Breast epithelium (tissue), 4 donors: ENCODE data around the gene MICAL2. TPM values are rescaled to one million over a fixed set of nuclear protein-coding genes. Genes with fewer than 3 reads are reported as not detected.

Experiments used
- DNase-seq, 2 donors: peaks; one replicate each; pipeline ENCODE4 v3.0.0-alpha.2; 2019; ENCODE audit warnings: low spot score in 2 of 2
- H3K27ac ChIP-seq, 2 donors: fragments of 200-600 bp; sonication (generic) in 1 of 2; one replicate each; pipeline ENCODE4 v1.5.1; 2016 to 2019; ENCODE audit warnings: mild to moderate bottlenecking in 1 of 2
- H3K27me3 ChIP-seq, 2 donors: fragments of 200-600 bp; sonication (generic) in 1 of 2; one replicate each; pipeline versions ENCODE4 v1.5.1 to v1.6.0; 2017 to 2019; ENCODE audit warnings: control low read depth in 1 of 2, mild to moderate bottlenecking in 1 of 2
- H3K36me3 ChIP-seq: fragments of 200-600 bp; one replicate; pipeline ENCODE4 v1.5.1; 2019
- H3K4me1 ChIP-seq, 2 donors: fragments of 200-600 bp; sonication (generic); one replicate each; pipeline ENCODE4 v1.5.1; 2016 to 2019; ENCODE audit warnings: control low read depth in 1 of 2
- H3K4me3 ChIP-seq, 3 donors: fragments of 200-600 bp; sonication (generic); 1 replicate in 2 of 3; 2 replicates in 1 of 3; pipeline ENCODE4 v1.5.1; 2016 to 2019; ENCODE audit warnings: mild to moderate bottlenecking in 3 of 3, moderate library complexity in 2 of 3
- H3K9me3 ChIP-seq, 2 donors: fragments of 200-600 bp; sonication (generic) in 1 of 2; one replicate each; pipeline ENCODE4 v1.5.1; 2016 to 2019; ENCODE audit warnings: control low read depth in 1 of 2
- CTCF ChIP-seq, 3 donors: fragments of 450-650 bp; IDR thresholded peaks; one replicate each; pipeline ENCODE4 v1.5.1; 2016 to 2017; ENCODE audit warnings: antibody characterized with exemption in 3 of 3, mild to moderate bottlenecking in 3 of 3, moderate library complexity in 3 of 3
- POLR2A ChIP-seq: fragments of 450-650 bp; IDR thresholded peaks from one replicate; pipeline ENCODE4 v1.6.1; 2016; ENCODE audit warnings: antibody characterized with exemption, mild to moderate bottlenecking, moderate library complexity
- POLR2AphosphoS5 ChIP-seq, 3 donors: sonication (generic); formaldehyde crosslinking; IDR thresholded peaks; one replicate each; pipeline ENCODE4 v1.6.1; 2017; ENCODE audit warnings: antibody characterized with exemption in 3 of 3
- intact Hi-C: fragments of 100-400 bp; cut with DNase I; formaldehyde crosslinking; loops from one replicate; pipeline ENCODE4 v1.15.1; 2023; ENCODE audit warnings: low total_unique reads
- total RNA-seq, 3 donors: library from RNA; depleted of rRNA; stranded (reverse); fragments of >200 nt; gene quantifications; one replicate each; pipeline ENCODE4 v1.1.0, GENCODE V29; 2016

Gene MICAL2
- total RNA-seq, 3 donors from 2014 or later, result 30.9 to 52.4 (median 38.6) TPM

GRCh38 chr11:12185914-12186313 lies 75.5 kb downstream of the MICAL2 start:
- Histone ChIP-seq H3K4me3 (no peak overlapping the region), H3K9me3 (no peaks in the 10 kb centered on the region), H3K4me1 (peaks cover 0 to 5% of the 10 kb centered on the region in 2 donors), H3K36me3 (no peaks in the 10 kb centered on the region), H3K27me3 (no peaks in the 10 kb centered on the region), H3K27ac (peak overlapping the region; percentile 2 to 67)
- DNase-seq, result no peak
- intact Hi-C loops, result no loop called here
- no peak for TF ChIP-seq POLR2A
- no peak for TF ChIP-seq POLR2AphosphoS5 (IDR thresholded peaks at IDR 0.05)

- H3K27ac ChIP-seq, result peak overlapping the region; percentile 39 to 67
- intact Hi-C loops, result no loop called here
- TF ChIP-seq CTCF (IDR thresholded peaks at IDR 0.05) (no peak), POLR2AphosphoS5 (IDR thresholded peaks at IDR 0.05) (no peak), POLR2A (no peak)
Observed at GRCh38 chr11:12186701-12187100, 76.3 kb downstream of the MICAL2 start.

GRCh38 chr11:12187399-12187798 lies 77.0 kb downstream of the MICAL2 start:
- H3K27me3 ChIP-seq, result no peaks in the 10 kb centered on the region
- H3K27ac ChIP-seq, result peak overlapping the region; percentile 39 to 67
- TF ChIP-seq CTCF (IDR thresholded peaks at IDR 0.05) (no peak), POLR2A (no peak), POLR2AphosphoS5 (IDR thresholded peaks at IDR 0.05) (no peak)
- no peaks in the 10 kb centered on the region for H3K9me3 ChIP-seq
- DNase-seq, result no peak
- H3K4me1 ChIP-seq, result peaks cover 0 to 5% of the 10 kb centered on the region in 2 donors
- intact Hi-C loops, result no loop called here
- no peaks in the 10 kb centered on the region for H3K36me3 ChIP-seq
- H3K4me3 ChIP-seq, result no peak overlapping the region

More at GRCh38 chr11:12186701-12187100, 76.3 kb downstream of the MICAL2 start:
- Histone ChIP-seq H3K4me1 (peaks cover 0 to 5% of the 10 kb centered on the region in 2 donors), H3K9me3 (no peaks in the 10 kb centered on the region), H3K27me3 (no peaks in the 10 kb centered on the region), H3K4me3 (no peak overlapping the region), H3K36me3 (no peaks in the 10 kb centered on the region)
- no peak for DNase-seq

- H3K27me3 ChIP-seq, result no peaks in the 10 kb centered on the region
- H3K4me1 ChIP-seq, result no peaks in the 10 kb centered on the region
- TF ChIP-seq POLR2A (no peak), POLR2AphosphoS5 (IDR thresholded peaks at IDR 0.05) (no peak), CTCF (IDR thresholded peaks at IDR 0.05) (no peak)
- H3K36me3 ChIP-seq, result no peaks in the 10 kb centered on the region
- intact Hi-C loops, result no loop called here
- H3K9me3 ChIP-seq, result no peaks in the 10 kb centered on the region
- H3K27ac ChIP-seq, result peak overlapping the region in 1 of 2 donors; percentile 33
- DNase-seq, result no peak
- no peak overlapping the region for H3K4me3 ChIP-seq
Observed at GRCh38 chr11:12188548-12189317, 78.3 kb downstream of the MICAL2 start.

- Histone ChIP-seq H3K27ac (peak overlapping the region; percentile 1 to 33), H3K4me3 (no peak overlapping the region), H3K36me3 (no peaks in the 10 kb centered on the region), H3K27me3 (no peaks in the 10 kb centered on the region), H3K4me1 (no peaks in the 10 kb centered on the region), H3K9me3 (no peaks in the 10 kb centered on the region)
- TF ChIP-seq POLR2A (no peak), CTCF (IDR thresholded peaks at IDR 0.05) (peak in 1 of 3 donors; percentile 50), POLR2AphosphoS5 (IDR thresholded peaks at IDR 0.05) (peak in 2 of 3 donors; percentile 38 to 50)
- intact Hi-C loops, result no loop called here
- peak in 1 of 2 donors; percentile 82 for DNase-seq
Observed at GRCh38 chr11:12189543-12190235, 79.3 kb downstream of the MICAL2 start.
